ENCODE measurements around the gene TSGA10IP. TPM values are rescaled to one million over a fixed set of nuclear protein-coding genes. Genes with fewer than 3 reads are reported as not detected.
A peak's percentile ranks its signal among the peaks of the same experiment; 100 is the strongest.

Gene TSGA10IP
- not detected in 2 replicates for total RNA-seq

DNA sequence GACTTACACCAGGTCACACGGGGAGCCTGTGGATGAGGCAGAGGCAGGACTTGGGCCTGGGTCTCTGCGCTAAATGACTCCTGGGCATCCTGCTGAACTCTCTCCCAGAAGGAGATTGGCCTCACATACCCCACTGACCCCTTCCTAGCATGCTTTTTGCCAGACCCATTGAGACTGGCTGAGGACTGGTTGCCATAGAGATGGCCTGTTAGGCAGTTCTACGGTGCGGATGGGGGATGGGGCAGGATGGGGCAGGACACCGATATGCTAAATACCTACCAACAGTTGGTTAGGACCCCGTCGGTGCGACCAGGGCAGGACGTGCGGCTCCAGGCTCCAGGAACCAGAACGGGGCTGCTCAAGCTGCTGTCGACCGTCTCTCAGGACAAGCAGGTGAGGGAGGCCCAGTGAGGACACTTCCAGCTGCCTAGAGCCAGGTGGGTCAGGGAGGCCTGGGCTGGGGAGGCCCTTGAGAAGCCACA, at the start of gene TSGA10IP:
Gene TSGA10IP, plus strand, starts transcription at position 51 of the 482 bp plus-strand sequence. Its CDS starts 196 bp downstream, at position 247.
- Histone ChIP-seq H2AFZ (ENCODE audit: low read length) (peak within 1 kb of the TSS; percentile 70), H3K79me2 (ENCODE audit: insufficient read depth, low read length) (no peaks in the 10 kb centered on the region)
- peak; percentile 73 for DNase-seq (ENCODE audit: insufficient read length, low spot score, missing footprints)

DNA sequence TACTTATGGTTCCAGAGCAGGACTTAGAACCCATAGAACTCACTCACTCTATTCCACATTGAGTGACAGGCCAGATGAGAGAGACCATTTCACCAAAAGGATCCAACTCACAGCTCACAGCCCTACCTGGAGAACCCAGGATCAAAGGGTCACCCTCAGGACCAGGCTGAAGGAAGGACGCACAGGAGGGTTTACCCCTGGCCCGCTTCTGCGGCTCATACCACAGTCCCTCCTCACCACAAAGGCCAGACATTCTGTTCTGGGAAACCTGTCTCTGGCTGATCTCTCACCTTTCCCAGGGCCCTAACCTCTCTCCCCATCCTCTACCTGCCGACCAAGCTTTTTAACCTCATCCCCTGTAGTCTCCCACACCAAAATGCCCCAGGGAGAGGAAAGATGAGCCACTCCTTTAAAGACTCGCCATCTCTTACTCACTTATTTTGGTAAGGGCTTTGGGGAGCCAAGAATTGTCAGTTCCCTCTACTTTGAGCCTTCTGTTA, 49.7 kb upstream of the TSGA10IP start:
- peak overlapping the region; percentile 86 for H3K27ac ChIP-seq (ENCODE audit: low read depth, low read length)

More for the DNA sequence above, at the start of gene TSGA10IP:
- Histone ChIP-seq H3K4me1 (ENCODE audit: insufficient read depth, low read length) (peaks cover 17% of the 10 kb centered on the region), H3K27ac (ENCODE audit: low read depth, low read length) (no peak within 1 kb of the TSS), H4K20me1 (ENCODE audit: insufficient read depth, low read length) (no peaks in the 10 kb centered on the region), H3K36me3 (ENCODE audit: insufficient read depth, low read length) (no peaks in the 10 kb centered on the region), H3K4me3 (ENCODE audit: insufficient read depth, low read length) (no peak within 1 kb of the TSS), H3K27me3 (ENCODE audit: insufficient read depth, low read length) (no peaks in the 10 kb centered on the region), H3K9me3 (ENCODE audit: low read depth, low read length) (no peaks in the 10 kb centered on the region), H3K4me2 (ENCODE audit: insufficient read depth, low read length) (no peak within 1 kb of the TSS)
- TF ChIP-seq, protein P1, sequence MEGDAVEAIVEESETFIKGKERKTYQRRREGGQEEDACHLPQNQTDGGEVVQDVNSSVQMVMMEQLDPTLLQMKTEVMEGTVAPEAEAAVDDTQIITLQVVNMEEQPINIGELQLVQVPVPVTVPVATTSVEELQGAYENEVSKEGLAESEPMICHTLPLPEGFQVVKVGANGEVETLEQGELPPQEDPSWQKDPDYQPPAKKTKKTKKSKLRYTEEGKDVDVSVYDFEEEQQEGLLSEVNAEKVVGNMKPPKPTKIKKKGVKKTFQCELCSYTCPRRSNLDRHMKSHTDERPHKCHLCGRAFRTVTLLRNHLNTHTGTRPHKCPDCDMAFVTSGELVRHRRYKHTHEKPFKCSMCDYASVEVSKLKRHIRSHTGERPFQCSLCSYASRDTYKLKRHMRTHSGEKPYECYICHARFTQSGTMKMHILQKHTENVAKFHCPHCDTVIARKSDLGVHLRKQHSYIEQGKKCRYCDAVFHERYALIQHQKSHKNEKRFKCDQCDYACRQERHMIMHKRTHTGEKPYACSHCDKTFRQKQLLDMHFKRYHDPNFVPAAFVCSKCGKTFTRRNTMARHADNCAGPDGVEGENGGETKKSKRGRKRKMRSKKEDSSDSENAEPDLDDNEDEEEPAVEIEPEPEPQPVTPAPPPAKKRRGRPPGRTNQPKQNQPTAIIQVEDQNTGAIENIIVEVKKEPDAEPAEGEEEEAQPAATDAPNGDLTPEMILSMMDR (IDR thresholded peaks at IDR 0.05; ENCODE audit: extremely low read depth, low read depth, low read length), result no peak

DNA sequence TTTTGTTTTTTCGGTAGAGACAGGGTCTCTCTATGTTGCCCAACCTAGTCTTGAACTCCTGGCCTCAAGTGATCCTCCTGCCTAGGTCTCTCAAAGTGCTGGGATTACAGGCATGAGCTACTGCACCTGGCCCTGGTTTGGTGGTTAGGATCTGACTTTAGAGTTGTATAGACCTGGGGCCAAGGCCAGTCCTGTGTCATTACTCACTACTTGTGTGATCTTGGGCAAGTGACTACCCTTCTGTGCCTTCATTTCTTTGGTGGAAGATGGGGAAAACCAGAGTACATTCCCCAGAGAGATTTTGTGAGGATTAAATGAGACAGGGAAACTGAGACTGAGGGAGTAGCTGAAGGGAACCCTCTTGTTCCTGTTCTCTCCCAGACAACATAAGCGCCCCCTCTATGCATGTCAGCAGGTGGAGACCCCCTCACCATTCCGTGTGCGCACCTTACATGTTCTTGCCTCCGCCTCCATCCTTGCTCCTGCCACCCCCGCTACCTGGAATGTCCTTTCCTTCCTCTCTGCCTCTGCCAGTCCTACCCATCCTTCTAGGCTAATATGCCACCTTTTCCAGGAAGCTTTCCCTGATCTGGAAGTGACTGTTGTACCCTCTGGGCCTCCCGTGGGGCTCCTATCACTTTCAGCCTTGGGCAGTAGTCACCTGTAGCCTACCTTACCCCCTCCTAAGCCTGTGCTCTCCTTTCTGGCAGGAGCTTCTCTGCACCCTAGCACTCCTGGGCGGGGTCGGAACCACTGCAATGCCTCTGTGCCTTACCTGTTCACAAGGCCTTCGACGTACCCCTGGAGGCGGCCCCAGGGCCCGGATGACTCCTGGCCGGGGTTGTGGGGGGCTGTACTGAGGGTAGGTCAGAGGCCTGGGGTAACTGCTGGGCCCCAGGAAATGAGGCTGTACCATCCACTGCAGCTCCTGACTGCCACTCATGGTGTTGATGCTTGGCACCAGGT, 49.0 kb upstream of the TSGA10IP start:
- H4K20me1 ChIP-seq (ENCODE audit: insufficient read depth, low read length), result peaks cover 53% of the 10 kb centered on the region
- peak overlapping the region; percentile 86 for H3K27ac ChIP-seq (ENCODE audit: low read depth, low read length)
- H3K9me3 ChIP-seq (ENCODE audit: low read depth, low read length), result no peaks in the 10 kb centered on the region
- TF ChIP-seq, protein P1 (IDR thresholded peaks at IDR 0.05; ENCODE audit: extremely low read depth, low read depth, low read length), result no peak
- peak overlapping the region; percentile 95 for H3K4me3 ChIP-seq (ENCODE audit: insufficient read depth, low read length)
- H3K36me3 ChIP-seq (ENCODE audit: insufficient read depth, low read length), result peaks cover 58% of the 10 kb centered on the region
- H2AFZ ChIP-seq (ENCODE audit: low read length), result no peak overlapping the region
- peak; percentile 87 for DNase-seq (ENCODE audit: insufficient read length, low spot score, missing footprints)
- no peaks in the 10 kb centered on the region for H3K27me3 ChIP-seq (ENCODE audit: insufficient read depth, low read length)
- H3K4me2 ChIP-seq (ENCODE audit: insufficient read depth, low read length), result peak overlapping the region; percentile 81
- peaks cover 86% of the 10 kb centered on the region for H3K79me2 ChIP-seq (ENCODE audit: insufficient read depth, low read length)
- peaks cover 74% of the 10 kb centered on the region for H3K4me1 ChIP-seq (ENCODE audit: insufficient read depth, low read length)

More for the DNA sequence above, 49.7 kb upstream of the TSGA10IP start:
- TF ChIP-seq, protein P1 (IDR thresholded peaks at IDR 0.05; ENCODE audit: extremely low read depth, low read depth, low read length), result no peak
- H3K9me3 ChIP-seq (ENCODE audit: low read depth, low read length), result no peaks in the 10 kb centered on the region
- peaks cover 71% of the 10 kb centered on the region for H3K4me1 ChIP-seq (ENCODE audit: insufficient read depth, low read length)
- peak; percentile 90 for DNase-seq (ENCODE audit: insufficient read length, low spot score, missing footprints)
- H3K79me2 ChIP-seq (ENCODE audit: insufficient read depth, low read length), result peaks cover 88% of the 10 kb centered on the region
- H2AFZ ChIP-seq (ENCODE audit: low read length), result no peak overlapping the region
- H3K27me3 ChIP-seq (ENCODE audit: insufficient read depth, low read length), result no peaks in the 10 kb centered on the region
- H3K4me2 ChIP-seq (ENCODE audit: insufficient read depth, low read length), result peak overlapping the region; percentile 81
- H4K20me1 ChIP-seq (ENCODE audit: insufficient read depth, low read length), result peaks cover 60% of the 10 kb centered on the region
- H3K36me3 ChIP-seq (ENCODE audit: insufficient read depth, low read length), result peaks cover 58% of the 10 kb centered on the region
- no peak overlapping the region for H3K4me3 ChIP-seq (ENCODE audit: insufficient read depth, low read length)

Data from osteoblast (primary cell).